Adrenal gland (tissue), 5 donors: ENCODE measurements around the gene RELN.

Experiments used
- CTCF ChIP-seq, 6 experiments: fragments of 450-650 bp in 4 of 6; fragments of 200-600 bp in 2 of 6; sonication (generic) in 1 of 6; IDR thresholded peaks; 1 replicate in 5 of 6; 2 replicates in 1 of 6; pipeline versions ENCODE4 v1.5.1 to v1.8.0; 2016 to 2021; ENCODE audit warnings: antibody characterized with exemption in 6 of 6, mild to moderate bottlenecking in 2 of 6, moderate library complexity in 1 of 6
- POLR2A ChIP-seq, 2 donors: fragments of 450-650 bp; IDR thresholded peaks; one replicate each; pipeline ENCODE4 v1.6.1; 2017; ENCODE audit warnings: antibody characterized with exemption in 2 of 2, mild to moderate bottlenecking in 2 of 2, moderate library complexity in 1 of 2
- donor health status: DM: no; HTN: no; CAD: no.

- TF ChIP-seq POLR2A (IDR thresholded peaks at IDR 0.05): no peak
- TF ChIP-seq CTCF (IDR thresholded peaks at IDR 0.05): no peak
These were observed 40.3 kb upstream of the RELN start for GRCh38 chr7:104029765-104030164.
